Memory B cell (primary cell): ENCODE results near the gene BRD7.

Experiments
- ATAC-seq: fragments of 150-1000 bp; cut with Tn5 transposase; 2 replicates; pipeline ENCODE4 v1.10.0; 2021; ENCODE audit warnings: low read depth, mild to moderate bottlenecking, moderate library complexity
- DNase-seq, 2 donors: peaks; one replicate each; pipeline ENCODE4 v3.0.0; 2022; ENCODE audit warnings: low spot score in 2 of 2
- H3K27ac Mint-ChIP-seq: one replicate; pipeline ENCODE4 v1.8.0; 2022; ENCODE audit warnings: mild to moderate bottlenecking, moderate library complexity, mixed read lengths
- H3K27me3 Mint-ChIP-seq: one replicate; pipeline ENCODE4 v1.8.0; 2022; ENCODE audit warnings: mixed read lengths
- H3K36me3 Mint-ChIP-seq: one replicate; pipeline ENCODE4 v1.8.0; 2022; ENCODE audit warnings: mild to moderate bottlenecking, mixed read lengths
- H3K4me1 Mint-ChIP-seq: one replicate; pipeline ENCODE4 v1.8.0; 2022; ENCODE audit warnings: mixed read lengths
- H3K4me3 Mint-ChIP-seq: one replicate; pipeline ENCODE4 v1.8.0; 2022; ENCODE audit warnings: mild to moderate bottlenecking, moderate library complexity, mixed read lengths
- H3K9me3 Mint-ChIP-seq: one replicate; pipeline ENCODE4 v1.8.0; 2022; ENCODE audit warnings: mixed read lengths

The BRD7 gene

GRCh38 chr16:50313596-50314478 lies 55.0 kb downstream of the BRD7 start:
- Mint-ChIP-seq H3K36me3 (peaks cover 17% of the 10 kb centered on the region), H3K4me3 (no peak overlapping the region), H3K27ac (peak overlapping the region; percentile 82), H3K27me3 (no peaks in the 10 kb centered on the region), H3K9me3 (no peaks in the 10 kb centered on the region), H3K4me1 (peaks cover 3% of the 10 kb centered on the region)
- no peak for DNase-seq
- no peak for ATAC-seq

- Mint-ChIP-seq H3K4me1 (peaks cover 3% of the 10 kb centered on the region), H3K27me3 (no peaks in the 10 kb centered on the region), H3K27ac (no peak overlapping the region), H3K36me3 (peaks cover 15% of the 10 kb centered on the region), H3K4me3 (no peak overlapping the region), H3K9me3 (no peaks in the 10 kb centered on the region)
- DNase-seq (no peak), ATAC-seq (no peak)
These were observed 56.8 kb downstream of the BRD7 start for GRCh38 chr16:50311891-50312501.

- peaks cover 3% of the 10 kb centered on the region for H3K4me1 Mint-ChIP-seq
- H3K9me3 Mint-ChIP-seq = no peaks in the 10 kb centered on the region
- ATAC-seq (no peak), DNase-seq (no peak)
- no peak overlapping the region for H3K4me3 Mint-ChIP-seq
- H3K27me3 Mint-ChIP-seq = no peaks in the 10 kb centered on the region
- peak overlapping the region; percentile 20 for H3K27ac Mint-ChIP-seq
- peaks cover 16% of the 10 kb centered on the region for H3K36me3 Mint-ChIP-seq
These were observed 57.7 kb downstream of the BRD7 start for GRCh38 chr16:50311134-50311528.

GRCh38 chr16:50310308-50311133 lies 58.3 kb downstream of the BRD7 start:
- H3K4me1 Mint-ChIP-seq = peaks cover 3% of the 10 kb centered on the region
- no peaks in the 10 kb centered on the region for H3K27me3 Mint-ChIP-seq
- H3K9me3 Mint-ChIP-seq = no peaks in the 10 kb centered on the region
- peak overlapping the region; percentile 10 for H3K27ac Mint-ChIP-seq
- H3K4me3 Mint-ChIP-seq = no peak overlapping the region
- DNase-seq (no peak), ATAC-seq (no peak)
- H3K36me3 Mint-ChIP-seq = peaks cover 16% of the 10 kb centered on the region

GRCh38 chr16:50309527-50310307 lies 59.1 kb downstream of the BRD7 start:
- Mint-ChIP-seq H3K9me3 (no peaks in the 10 kb centered on the region), H3K4me1 (peaks cover 3% of the 10 kb centered on the region), H3K4me3 (no peak overlapping the region), H3K36me3 (peaks cover 16% of the 10 kb centered on the region), H3K27me3 (no peaks in the 10 kb centered on the region), H3K27ac (peak overlapping the region; percentile 10)
- DNase-seq (no peak), ATAC-seq (no peak)

- no peaks in the 10 kb centered on the region for H3K9me3 Mint-ChIP-seq
- no peak overlapping the region for H3K4me3 Mint-ChIP-seq
- H3K36me3 Mint-ChIP-seq = peaks cover 17% of the 10 kb centered on the region
- no peaks in the 10 kb centered on the region for H3K27me3 Mint-ChIP-seq
- ATAC-seq = no peak
- no peak for DNase-seq
- peak overlapping the region; percentile 11 for H3K27ac Mint-ChIP-seq
- peaks cover 3% of the 10 kb centered on the region for H3K4me1 Mint-ChIP-seq
These were observed 59.6 kb downstream of the BRD7 start for GRCh38 chr16:50309156-50309526.

- peaks cover under 1% of the 10 kb centered on the region for H3K4me1 Mint-ChIP-seq
- peak overlapping the region; percentile 11 for H3K27ac Mint-ChIP-seq
- peaks cover 17% of the 10 kb centered on the region for H3K36me3 Mint-ChIP-seq
- no peaks in the 10 kb centered on the region for H3K27me3 Mint-ChIP-seq
- no peaks in the 10 kb centered on the region for H3K9me3 Mint-ChIP-seq
- ATAC-seq = no peak
- H3K4me3 Mint-ChIP-seq = no peak overlapping the region
- DNase-seq = no peak
These were observed 60.4 kb downstream of the BRD7 start for GRCh38 chr16:50308237-50308965.

GRCh38 chr16:50306287-50306686 lies 62.5 kb downstream of the BRD7 start:
- Mint-ChIP-seq H3K9me3 (no peaks in the 10 kb centered on the region), H3K27ac (no peak overlapping the region), H3K36me3 (peaks cover 19% of the 10 kb centered on the region), H3K4me3 (no peak overlapping the region), H3K4me1 (no peaks in the 10 kb centered on the region), H3K27me3 (no peaks in the 10 kb centered on the region)
- DNase-seq (no peak), ATAC-seq (no peak)

- DNase-seq (no peak), ATAC-seq (no peak)
- Mint-ChIP-seq H3K4me1 (no peaks in the 10 kb centered on the region), H3K27ac (no peak overlapping the region), H3K27me3 (no peaks in the 10 kb centered on the region), H3K36me3 (peaks cover 19% of the 10 kb centered on the region), H3K4me3 (no peak overlapping the region), H3K9me3 (no peaks in the 10 kb centered on the region)
These were observed 63.2 kb downstream of the BRD7 start for GRCh38 chr16:50305441-50306061.

GRCh38 chr16:50304467-50305440 lies 64.0 kb downstream of the BRD7 start:
- Mint-ChIP-seq H3K4me3 (no peak overlapping the region), H3K36me3 (peaks cover 17% of the 10 kb centered on the region), H3K27me3 (no peaks in the 10 kb centered on the region), H3K4me1 (no peaks in the 10 kb centered on the region), H3K9me3 (no peaks in the 10 kb centered on the region), H3K27ac (no peak overlapping the region)
- no peak for ATAC-seq
- DNase-seq = no peak

- no peak for DNase-seq
- H3K4me3 Mint-ChIP-seq = no peak overlapping the region
- H3K9me3 Mint-ChIP-seq = no peaks in the 10 kb centered on the region
- peaks cover 17% of the 10 kb centered on the region for H3K36me3 Mint-ChIP-seq
- no peaks in the 10 kb centered on the region for H3K27me3 Mint-ChIP-seq
- ATAC-seq = no peak
- H3K4me1 Mint-ChIP-seq = no peaks in the 10 kb centered on the region
- peak overlapping the region; percentile 24 for H3K27ac Mint-ChIP-seq
These were observed 65.0 kb downstream of the BRD7 start for GRCh38 chr16:50303605-50304466.
